Right hindlimb (tissue), 1 donor: ENCODE results near the gene ACTBL2.

Experiments used
- DNase-seq: peaks from one replicate; pipeline ENCODE4 v3.0.0-alpha.2; 2018

ACTBL2 gene

DNA sequence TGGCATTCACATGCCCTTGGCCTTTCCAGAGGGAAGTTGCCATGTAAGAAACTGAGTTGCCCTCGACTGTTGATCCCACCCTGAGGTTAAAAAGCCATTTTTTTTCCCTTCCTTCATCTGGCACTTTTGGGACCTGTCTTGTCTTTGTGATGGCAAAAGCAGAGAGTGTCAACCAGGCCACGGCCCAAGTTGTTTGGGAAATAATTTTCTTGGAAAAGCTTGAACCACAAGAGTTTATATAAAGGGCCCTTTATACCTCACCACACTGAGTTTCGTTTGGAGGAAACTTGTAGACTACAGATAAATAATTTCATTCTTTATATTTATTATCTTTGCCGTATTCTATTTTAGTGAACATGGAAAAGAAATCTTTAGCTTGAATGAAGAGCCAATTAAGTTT is 34.3 kb downstream of the ACTBL2 start:
- DNase-seq, result no peak

- no peak for DNase-seq
Measured at GRCh38 chr5:57447658-57448057, 35.0 kb downstream of the ACTBL2 start.

GRCh38 chr5:57446966-57447365 is 35.6 kb downstream of the ACTBL2 start:
- DNase-seq, result no peak

DNA sequence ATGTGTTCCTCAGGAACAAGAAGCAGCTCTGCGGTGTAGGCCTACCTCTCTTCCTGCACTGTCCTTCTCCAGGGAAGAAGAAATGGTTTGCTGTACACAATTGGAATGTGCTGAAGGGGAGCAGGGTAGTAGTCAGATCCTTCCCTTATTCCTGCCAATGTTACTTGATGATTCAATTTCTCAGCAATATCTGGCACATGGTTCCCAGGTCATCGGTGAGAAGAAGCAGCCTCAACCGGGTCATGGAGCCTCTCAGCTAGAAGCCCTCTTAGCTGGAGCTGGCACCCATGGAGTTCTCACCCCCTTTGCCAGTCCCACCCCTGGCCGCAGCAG is 36.9 kb downstream of the ACTBL2 start:
- no peak for DNase-seq

DNA sequence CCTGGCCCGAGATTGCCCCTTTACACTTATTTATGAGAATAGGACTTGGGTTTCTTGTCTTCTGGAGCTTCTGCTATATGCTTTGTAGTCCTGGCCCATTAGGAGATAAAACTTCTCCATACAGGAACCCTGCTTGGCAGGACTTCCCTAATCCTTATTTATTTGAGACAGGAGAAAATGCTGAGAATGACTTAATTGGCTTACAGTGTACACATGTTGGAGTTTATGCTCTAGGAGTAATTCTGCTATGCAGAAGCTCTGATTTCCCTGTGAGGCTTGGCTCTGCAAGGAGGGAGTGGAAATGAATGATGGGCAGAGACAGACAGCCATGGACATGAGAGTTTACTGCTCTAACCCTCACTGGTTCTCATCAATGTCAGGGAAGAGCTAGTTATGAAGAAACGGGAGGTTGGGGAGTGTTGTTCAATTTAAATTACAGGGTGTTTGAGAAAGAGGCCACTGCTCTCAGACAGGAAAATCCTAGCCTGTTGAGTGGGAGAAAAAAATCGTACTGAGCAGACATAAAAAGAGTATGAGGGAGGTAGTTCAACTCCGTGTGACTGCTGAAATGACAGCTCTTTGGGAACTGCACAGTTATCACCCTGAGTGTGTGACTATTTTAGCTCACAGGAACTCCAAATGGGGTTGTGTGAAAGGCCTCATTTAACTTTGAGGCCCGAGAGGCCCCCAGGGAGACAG is 37.5 kb downstream of the ACTBL2 start:
- no peak for DNase-seq

DNA sequence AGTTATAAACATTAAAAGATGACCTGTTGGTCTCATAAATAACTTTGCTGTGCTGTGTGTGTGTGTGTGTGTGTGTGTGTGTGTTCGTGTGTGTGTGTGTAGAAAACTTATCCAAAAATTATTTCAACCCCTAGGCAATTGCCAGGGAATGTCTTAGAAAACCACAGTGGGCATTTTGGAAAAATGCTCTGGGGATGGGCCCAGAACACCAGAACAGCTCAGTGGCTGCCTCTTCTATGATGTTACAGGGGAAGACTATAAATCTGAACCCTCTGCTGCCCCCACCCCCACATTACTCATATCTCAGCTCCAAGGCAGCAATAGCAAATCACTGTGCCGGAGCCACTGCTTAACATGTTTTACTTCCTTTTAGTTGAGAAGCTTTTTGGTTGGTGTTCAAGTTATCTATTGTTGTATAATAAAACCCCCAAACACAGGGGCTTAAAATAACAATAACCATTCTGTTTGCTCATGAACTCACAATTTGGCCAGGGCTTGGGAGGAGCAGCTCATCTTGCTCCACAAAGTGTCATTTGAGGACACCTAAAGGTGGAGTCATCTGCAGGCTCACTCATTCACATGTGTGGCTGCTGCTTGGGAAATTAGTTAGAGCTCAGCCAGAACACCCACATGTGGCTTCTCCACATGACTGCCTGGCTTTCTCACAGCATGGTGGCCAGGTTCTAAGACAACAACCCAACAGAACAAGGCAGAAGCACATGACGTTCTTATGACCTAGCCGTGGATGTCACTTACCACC is 40.4 kb downstream of the ACTBL2 start:
- DNase-seq, result peak; percentile 47

- DNase-seq, result no peak
Measured at GRCh38 chr5:57441557-57441956, 41.1 kb downstream of the ACTBL2 start.

GRCh38 chr5:57439601-57440000 is 43.0 kb downstream of the ACTBL2 start:
- no peak for DNase-seq

- DNase-seq, result no peak
Measured at GRCh38 chr5:57437976-57438805, 44.4 kb downstream of the ACTBL2 start.

- DNase-seq, result no peak
Measured at GRCh38 chr5:57436586-57436985, 46.0 kb downstream of the ACTBL2 start.

- no peak for DNase-seq
Measured at GRCh38 chr5:57435701-57436134, 46.9 kb downstream of the ACTBL2 start.

GRCh38 chr5:57434683-57435082 is 47.9 kb downstream of the ACTBL2 start:
- no peak for DNase-seq

DNA sequence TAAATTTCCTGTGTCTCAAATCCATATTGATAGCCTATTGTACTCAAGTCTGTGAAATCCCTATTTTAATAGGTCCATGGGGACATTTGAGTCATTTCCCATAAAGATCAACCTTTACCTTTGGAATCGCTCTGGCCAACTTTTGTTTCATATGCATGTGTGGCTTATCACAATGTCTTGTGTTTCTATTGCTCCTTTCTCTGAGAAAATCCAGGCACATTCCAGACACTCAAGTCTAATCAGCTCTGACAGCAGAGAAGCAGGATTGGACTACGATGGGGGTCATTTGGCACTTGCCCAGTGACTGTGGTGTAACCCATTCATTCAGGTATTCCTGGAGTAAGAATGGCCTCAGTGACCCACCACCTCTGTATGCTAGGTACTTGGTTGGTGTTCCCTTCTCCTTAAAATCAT is 48.4 kb downstream of the ACTBL2 start:
- no peak for DNase-seq

DNA sequence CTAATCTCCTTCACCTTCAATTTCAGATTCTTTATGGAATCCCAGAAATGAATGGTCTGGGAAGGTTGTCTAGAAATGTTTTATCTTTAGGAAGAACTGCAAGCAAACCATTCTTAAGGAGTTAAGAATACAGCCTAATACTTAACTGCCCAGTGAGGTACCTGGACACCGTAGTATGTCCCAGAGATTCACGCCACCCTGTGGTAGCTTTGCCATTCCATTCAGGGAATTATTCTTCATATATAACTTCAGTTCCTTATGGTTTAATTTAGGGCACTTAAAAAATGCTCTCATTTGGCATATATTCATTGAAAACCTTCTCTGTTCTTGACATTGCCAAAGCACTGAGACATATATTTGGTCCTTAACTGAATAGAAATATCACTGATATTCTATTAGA is 49.7 kb downstream of the ACTBL2 start:
- no peak for DNase-seq

DNA sequence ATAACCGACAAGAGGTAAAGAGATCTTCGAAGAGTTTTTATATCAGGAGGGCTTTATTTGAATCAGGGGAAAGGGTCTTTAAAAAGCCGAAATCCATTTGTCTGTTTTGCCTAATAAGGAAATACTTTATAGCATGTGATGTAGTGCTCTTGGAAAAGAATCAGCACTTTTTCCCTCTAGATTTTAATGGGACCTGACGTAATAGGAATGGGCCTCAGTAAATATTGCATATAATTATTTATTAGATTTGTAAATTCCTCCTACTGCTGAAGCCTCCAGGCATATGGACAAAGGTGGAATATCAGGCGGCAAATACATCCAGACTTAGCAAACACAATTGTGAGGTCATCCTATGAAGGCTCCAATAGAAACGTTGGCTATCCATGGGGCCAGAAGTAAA is 50.9 kb downstream of the ACTBL2 start:
- DNase-seq, result no peak
